PFSK-1 (cell line): ENCODE results near the gene FOXO3.

Source experiments
- FOXP2 ChIP-seq: optimal IDR thresholded peaks from 2 replicates; pipeline ENCODE3; 2011; ENCODE audit warnings: borderline replicate concordance, control low read depth, inconsistent platforms; ENCODE audit not compliant: insufficient read depth; ENCODE audit errors: extremely low read length, extremely low read depth
- POLR2AphosphoS5 ChIP-seq: IDR thresholded peaks from 2 replicates; pipeline ENCODE4 v1.6.1; 2012; ENCODE audit warnings: low read depth, mild to moderate bottlenecking, control low read depth, low read length, moderate library complexity
- SIN3A ChIP-seq: IDR thresholded peaks from 2 replicates; pipeline ENCODE4 v1.6.1; 2012; ENCODE audit warnings: mild to moderate bottlenecking, low read length, moderate library complexity, borderline replicate concordance; ENCODE audit not compliant: insufficient read depth
- TAF1 ChIP-seq: IDR thresholded peaks from 2 replicates; pipeline ENCODE4 v1.6.1; 2012; ENCODE audit warnings: low read length, control low read depth, borderline replicate concordance; ENCODE audit not compliant: insufficient read depth
- TF ChIP-seq, protein P1 (sequence below), 2 experiments: IDR thresholded peaks; 2 replicates each; pipeline versions ENCODE4 v1.6.1 to v1.8.0; 2011 to 2012; ENCODE audit warnings: low read depth in 2 of 2, low read length in 2 of 2, control low read depth in 1 of 2, inconsistent platforms in 1 of 2, mild to moderate bottlenecking in 1 of 2, moderate library complexity in 1 of 2; ENCODE audit not compliant: insufficient read depth in 1 of 2

The FOXO3 gene

DNA sequence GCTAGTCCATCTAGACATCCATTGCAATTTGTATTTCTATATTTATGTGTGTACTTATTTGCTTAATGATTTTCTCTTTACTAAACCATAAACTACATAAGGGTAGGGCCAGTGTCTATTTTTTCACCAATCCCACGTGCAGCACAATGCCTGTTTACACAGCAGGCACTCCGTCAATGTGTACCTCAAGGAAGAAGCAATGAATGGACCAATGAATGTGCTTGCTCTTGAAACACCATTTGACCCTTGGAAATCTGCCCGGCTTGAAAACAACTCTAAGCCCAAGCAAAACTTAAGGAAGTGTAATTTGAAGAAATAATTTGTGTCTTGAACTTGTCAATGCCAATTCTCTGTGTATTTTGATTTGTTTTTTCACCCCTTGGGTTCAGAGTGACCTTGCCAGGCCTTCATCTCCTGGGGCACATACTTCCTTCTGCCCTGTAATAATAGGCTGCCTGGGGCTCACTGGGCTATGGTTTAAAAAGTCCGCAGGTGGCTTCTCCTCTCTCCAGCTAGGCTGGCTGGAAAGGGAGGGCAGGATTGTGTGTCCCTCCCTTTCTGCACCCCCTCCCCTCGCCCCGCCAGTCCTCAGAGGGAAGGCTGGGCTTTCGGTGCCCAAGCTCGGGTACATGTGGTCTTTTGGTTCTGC, 146.7 kb downstream of the FOXO3 start:
- TF ChIP-seq, protein P1, sequence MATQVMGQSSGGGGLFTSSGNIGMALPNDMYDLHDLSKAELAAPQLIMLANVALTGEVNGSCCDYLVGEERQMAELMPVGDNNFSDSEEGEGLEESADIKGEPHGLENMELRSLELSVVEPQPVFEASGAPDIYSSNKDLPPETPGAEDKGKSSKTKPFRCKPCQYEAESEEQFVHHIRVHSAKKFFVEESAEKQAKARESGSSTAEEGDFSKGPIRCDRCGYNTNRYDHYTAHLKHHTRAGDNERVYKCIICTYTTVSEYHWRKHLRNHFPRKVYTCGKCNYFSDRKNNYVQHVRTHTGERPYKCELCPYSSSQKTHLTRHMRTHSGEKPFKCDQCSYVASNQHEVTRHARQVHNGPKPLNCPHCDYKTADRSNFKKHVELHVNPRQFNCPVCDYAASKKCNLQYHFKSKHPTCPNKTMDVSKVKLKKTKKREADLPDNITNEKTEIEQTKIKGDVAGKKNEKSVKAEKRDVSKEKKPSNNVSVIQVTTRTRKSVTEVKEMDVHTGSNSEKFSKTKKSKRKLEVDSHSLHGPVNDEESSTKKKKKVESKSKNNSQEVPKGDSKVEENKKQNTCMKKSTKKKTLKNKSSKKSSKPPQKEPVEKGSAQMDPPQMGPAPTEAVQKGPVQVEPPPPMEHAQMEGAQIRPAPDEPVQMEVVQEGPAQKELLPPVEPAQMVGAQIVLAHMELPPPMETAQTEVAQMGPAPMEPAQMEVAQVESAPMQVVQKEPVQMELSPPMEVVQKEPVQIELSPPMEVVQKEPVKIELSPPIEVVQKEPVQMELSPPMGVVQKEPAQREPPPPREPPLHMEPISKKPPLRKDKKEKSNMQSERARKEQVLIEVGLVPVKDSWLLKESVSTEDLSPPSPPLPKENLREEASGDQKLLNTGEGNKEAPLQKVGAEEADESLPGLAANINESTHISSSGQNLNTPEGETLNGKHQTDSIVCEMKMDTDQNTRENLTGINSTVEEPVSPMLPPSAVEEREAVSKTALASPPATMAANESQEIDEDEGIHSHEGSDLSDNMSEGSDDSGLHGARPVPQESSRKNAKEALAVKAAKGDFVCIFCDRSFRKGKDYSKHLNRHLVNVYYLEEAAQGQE (IDR thresholded peaks at IDR 0.05; ENCODE audit: insufficient read depth in 1 of 2, low read depth in 2 of 2, low read length in 2 of 2): no peak
- TF ChIP-seq TAF1 (no peak), FOXP2 (no peak), POLR2AphosphoS5 (no peak), SIN3A (no peak)

DNA sequence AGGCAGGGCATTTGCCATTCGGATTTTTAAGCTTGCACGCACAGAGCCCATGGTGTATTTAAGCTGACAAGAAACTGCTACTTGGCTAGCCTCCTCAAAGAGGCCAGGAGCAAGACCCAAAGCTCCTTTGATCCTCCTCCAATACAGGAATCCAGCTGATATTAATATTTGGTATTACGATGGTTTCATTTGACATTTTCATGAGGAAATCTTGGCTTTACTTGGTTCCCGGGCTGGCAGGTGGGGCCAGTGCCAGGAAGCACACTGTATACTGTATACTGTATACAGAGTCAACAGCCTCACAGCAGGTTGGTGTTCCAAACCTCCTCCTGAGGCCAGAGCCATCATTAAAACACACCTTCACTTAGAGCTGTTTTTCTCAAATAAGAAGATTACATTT, 149.3 kb downstream of the FOXO3 start:
- no peak for TF ChIP-seq SIN3A
- no peak for TF ChIP-seq TAF1
- no peak for TF ChIP-seq POLR2AphosphoS5
- no peak for TF ChIP-seq FOXP2
- TF ChIP-seq, protein P1 (IDR thresholded peaks at IDR 0.05; ENCODE audit: insufficient read depth in 1 of 2, low read depth in 2 of 2, low read length in 2 of 2): no peak

DNA sequence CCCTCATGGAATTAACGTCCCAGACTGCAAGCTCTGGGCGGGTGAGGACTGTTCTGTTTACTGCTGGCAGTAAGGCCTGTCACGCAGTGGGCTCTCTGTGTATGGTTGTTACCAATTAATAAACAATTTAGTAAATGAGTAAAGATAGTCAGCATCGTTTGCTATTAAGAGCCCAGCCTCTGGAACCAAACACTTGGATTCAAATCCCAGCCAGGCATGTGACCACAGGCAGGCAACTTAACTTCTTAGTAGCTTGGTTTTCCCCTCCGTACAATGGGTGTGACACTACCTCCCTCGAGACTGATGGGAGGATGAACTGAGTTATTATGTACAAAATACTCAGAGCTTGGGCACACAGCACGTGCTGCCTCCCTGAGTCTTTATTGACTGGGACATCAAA, 149.8 kb downstream of the FOXO3 start:
- no peak for TF ChIP-seq TAF1
- no peak for TF ChIP-seq SIN3A
- no peak for TF ChIP-seq POLR2AphosphoS5
- TF ChIP-seq FOXP2: no peak
- TF ChIP-seq, protein P1 (IDR thresholded peaks at IDR 0.05; ENCODE audit: insufficient read depth in 1 of 2, low read depth in 2 of 2, low read length in 2 of 2): no peak

- no peak for TF ChIP-seq SIN3A
- TF ChIP-seq, protein P1 (IDR thresholded peaks at IDR 0.05; ENCODE audit: insufficient read depth in 1 of 2, low read depth in 2 of 2, low read length in 2 of 2): no peak
- no peak for TF ChIP-seq POLR2AphosphoS5
- no peak for TF ChIP-seq FOXP2
- no peak for TF ChIP-seq TAF1
Observed at GRCh38 chr6:108711071-108711470, 150.4 kb downstream of the FOXO3 start.
